ENCODE data around the gene MACROD2. TPM values are rescaled to one million over a fixed set of nuclear protein-coding genes. Genes with fewer than 3 reads are reported as not detected.
"Not testable (repeated sequence)": the region's sequence is repeated elsewhere in the genome, so short reads cannot be mapped to it uniquely, and the experiment has no call there.

MACROD2 gene
- total and polyA plus RNA-seq, 8 donors = 0.78 to 31.3 (median 10.9) TPM; not detected in 1

GRCh38 chr20:13991311-13991710 is 4.0 kb upstream of the MACROD2 start:
- no peak for DNase-seq
- Histone ChIP-seq H3K4me1 (peaks cover 0 to 18% (median 12%) of the 10 kb centered on the region in 4 donors), H3K27me3 (peaks cover 0 to 14% (median 0%) of the 10 kb centered on the region in 3 donors), H3K4me3 (no peak overlapping the region), H3K27ac (no peak overlapping the region), H3K36me3 (no peaks in the 10 kb centered on the region), H3K9me3 (peaks cover 5 to 28% (median 11%) of the 10 kb centered on the region in 4 donors)
- 81 to 96% (median 88%) methylated on average over 1 of the region's 1 CpG for WGBS, 5 donors
- TF ChIP-seq POLR2A (IDR thresholded peaks at IDR 0.05) (no peak), CTCF (IDR thresholded peaks at IDR 0.05) (no peak), POLR2AphosphoS5 (IDR thresholded peaks at IDR 0.05) (no peak), EP300 (IDR thresholded peaks at IDR 0.05) (no peak)
- intact Hi-C loops (cut with DNase I; ENCODE audit: low total_unique reads) = no loop called here

DNA sequence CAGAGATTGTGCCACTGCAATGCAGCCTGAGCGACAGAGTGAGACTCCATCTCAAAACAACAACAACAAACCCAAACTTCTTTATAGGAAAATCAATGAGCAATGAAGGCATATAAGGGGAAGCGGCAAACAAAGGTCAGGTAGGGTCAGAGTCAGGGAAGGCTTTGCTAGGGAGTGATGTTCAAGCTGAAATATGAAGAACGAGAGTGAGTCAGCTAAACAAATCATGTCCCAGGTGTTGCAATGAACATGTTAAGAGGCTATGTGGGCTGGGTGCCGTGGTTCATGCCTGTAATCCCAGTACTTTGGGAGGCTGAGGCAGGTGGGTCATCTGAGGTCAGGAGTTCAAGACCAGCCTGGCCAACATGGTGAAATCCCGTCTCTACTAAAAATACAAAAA is 3.4 kb upstream of the MACROD2 start:
- intact Hi-C loops (cut with DNase I; ENCODE audit: low total_unique reads); H3K27ac ChIP-seq; DNase-seq; H3K4me3 ChIP-seq; H3K36me3 ChIP-seq: not testable (repeated sequence)
- H3K9me3 ChIP-seq = peaks cover 5 to 28% (median 11%) of the 10 kb centered on the region in 4 donors
- peaks cover 0 to 24% (median 17%) of the 10 kb centered on the region in 4 donors for H3K4me1 ChIP-seq
- peaks cover 0 to 15% (median 0%) of the 10 kb centered on the region in 3 donors for H3K27me3 ChIP-seq
- WGBS, 5 donors = 92 to 95% (median 94%) methylated on average over 5 of the region's 5 CpGs

GRCh38 chr20:13995841-13996240 is 525 bp downstream of the MACROD2 start:
- Histone ChIP-seq H3K4me1 (peaks cover 3 to 36% (median 22%) of the 10 kb centered on the region in 4 donors), H3K27ac (peak overlapping the region; percentile 76 to 91 (median 84)), H3K36me3 (no peaks in the 10 kb centered on the region), H3K27me3 (peaks cover 0 to 15% (median 0%) of the 10 kb centered on the region in 3 donors), H3K4me3 (peak overlapping the region; percentile 74 to 90 (median 81)), H3K9me3 (peaks cover 5 to 28% (median 11%) of the 10 kb centered on the region in 4 donors)
- intact Hi-C loops (cut with DNase I; ENCODE audit: low total_unique reads) = no loop called here
- WGBS, 5 donors = 0 to 2% (median 1%) methylated on average over 22 to 52 of the region's 52 CpGs
- DNase-seq = peak; percentile 70 to 90
- no peak for TF ChIP-seq CTCF (IDR thresholded peaks at IDR 0.05)
- TF ChIP-seq EP300 (IDR thresholded peaks at IDR 0.05) = no peak
- TF ChIP-seq POLR2AphosphoS5 (IDR thresholded peaks at IDR 0.05) = peak in 1 of 3 donors; percentile 9
- TF ChIP-seq POLR2A (IDR thresholded peaks at IDR 0.05) = no peak

DNA sequence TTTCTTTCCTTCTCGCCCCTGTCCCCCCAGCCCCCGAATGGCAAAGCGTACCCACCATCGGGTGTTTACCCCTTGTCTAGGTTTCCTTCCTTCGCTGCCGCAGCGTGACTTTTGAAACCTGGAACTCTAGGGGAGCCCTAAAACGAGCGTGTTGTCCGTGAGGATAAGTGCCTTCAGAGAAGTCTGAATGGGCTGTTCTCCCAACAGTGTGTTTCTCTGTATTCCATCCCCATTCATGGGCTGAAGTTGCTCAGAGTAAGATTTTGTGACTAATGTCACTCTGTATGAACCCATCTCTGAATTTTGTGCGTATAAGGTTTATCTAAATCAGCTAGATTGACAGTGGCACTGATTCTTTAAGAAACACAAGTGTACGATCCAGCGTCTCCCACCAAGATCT is 949 bp downstream of the MACROD2 start:
- H3K4me1 ChIP-seq = peaks cover 3 to 36% (median 22%) of the 10 kb centered on the region in 4 donors
- no peak for TF ChIP-seq POLR2A (IDR thresholded peaks at IDR 0.05)
- no peak for TF ChIP-seq POLR2AphosphoS5 (IDR thresholded peaks at IDR 0.05)
- no peak for TF ChIP-seq CTCF (IDR thresholded peaks at IDR 0.05)
- TF ChIP-seq EP300 (IDR thresholded peaks at IDR 0.05) = no peak
- 4 to 10% (median 5%) methylated on average over 13 of the region's 13 CpGs for WGBS, 5 donors
- DNase-seq = no peak
- H3K27me3 ChIP-seq = peaks cover 0 to 15% (median 0%) of the 10 kb centered on the region in 3 donors
- H3K9me3 ChIP-seq = peaks cover 5 to 28% (median 11%) of the 10 kb centered on the region in 4 donors
- peak overlapping the region; percentile 76 to 91 (median 84) for H3K27ac ChIP-seq
- intact Hi-C loops (cut with DNase I; ENCODE audit: low total_unique reads) = no loop called here
- H3K4me3 ChIP-seq = peak overlapping the region; percentile 74 to 90 (median 81)
- H3K36me3 ChIP-seq = no peaks in the 10 kb centered on the region

DNA sequence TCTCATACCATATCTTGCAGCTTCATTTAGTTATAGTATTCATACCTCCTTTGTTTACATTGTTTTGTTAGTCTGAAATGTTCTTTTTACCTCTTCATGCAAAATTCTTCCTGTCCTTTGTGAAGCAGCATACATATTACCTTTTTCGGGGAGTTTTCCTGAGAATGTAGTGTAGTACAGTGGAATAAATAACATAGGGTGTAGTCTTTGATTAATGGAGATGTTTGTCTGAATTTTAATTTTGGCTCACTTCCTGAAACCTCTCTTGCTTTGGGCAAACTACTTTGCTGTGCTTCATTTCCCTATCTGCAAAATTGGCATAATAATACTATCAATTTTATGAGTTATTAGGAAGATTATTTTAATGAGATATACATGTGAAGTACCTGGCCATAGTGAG is 5.6 kb downstream of the MACROD2 start:
- intact Hi-C loops (cut with DNase I; ENCODE audit: low total_unique reads) = no loop called here
- Histone ChIP-seq H3K27me3 (peaks cover 0 to 5% (median 0%) of the 10 kb centered on the region in 3 donors), H3K27ac (no peak overlapping the region), H3K9me3 (no peaks in the 10 kb centered on the region), H3K4me1 (peaks cover 3 to 31% (median 9%) of the 10 kb centered on the region in 4 donors), H3K4me3 (no peak overlapping the region), H3K36me3 (peaks cover 0 to 6% (median 0%) of the 10 kb centered on the region in 4 donors)
- TF ChIP-seq POLR2AphosphoS5 (IDR thresholded peaks at IDR 0.05) (no peak), POLR2A (IDR thresholded peaks at IDR 0.05) (no peak), EP300 (IDR thresholded peaks at IDR 0.05) (no peak), CTCF (IDR thresholded peaks at IDR 0.05) (no peak)
- DNase-seq = no peak
- WGBS, 5 donors = 92 to 98% (median 93%) methylated on average over 1 of the region's 1 CpG
